HAP-1 (cell line): ENCODE data around the gene STX18.

ENCODE experiments used
- DNase-seq, 2 experiments: peaks; one replicate each; pipeline ENCODE4 v3.0.0-alpha.2; 2016 to 2020; ENCODE audit warnings: low spot score in 2 of 2
- H3K27me3 ChIP-seq: fragments of 250-450 bp; sonication (Bioruptor Pico); 2 replicates; pipeline ENCODE4 v1.5.1; 2020; ENCODE audit warnings: low read depth, mild to moderate bottlenecking, moderate library complexity
- H3K36me3 ChIP-seq: fragments of 250-450 bp; sonication (Bioruptor Pico); replicated peaks from 2 replicates; pipeline ENCODE4 v1.5.1; 2020; ENCODE audit warnings: mild to moderate bottlenecking
- H3K4me1 ChIP-seq: fragments of 250-450 bp; sonication (Bioruptor Pico); 2 replicates; pipeline ENCODE4 v1.5.1; 2020; ENCODE audit warnings: mild to moderate bottlenecking
- H3K4me3 ChIP-seq: fragments of 250-450 bp; sonication (Bioruptor Pico); 2 replicates; pipeline ENCODE4 v1.5.1; 2020; ENCODE audit warnings: mild to moderate bottlenecking, moderate library complexity
- H3K9me3 ChIP-seq: fragments of 250-450 bp; sonication (Bioruptor Pico); 2 replicates; pipeline ENCODE4 v1.5.1; 2020; ENCODE audit warnings: mild to moderate bottlenecking, moderate library complexity
- in situ Hi-C: fragments of 300-500 bp; cut with MboI; formaldehyde crosslinking; loops from 3 replicates; pipeline ENCODE4 v1.14.3; 2020; ENCODE audit warnings: low sequenced_read_pairs, inconsistent platforms, mixed read lengths

The STX18 gene

DNA sequence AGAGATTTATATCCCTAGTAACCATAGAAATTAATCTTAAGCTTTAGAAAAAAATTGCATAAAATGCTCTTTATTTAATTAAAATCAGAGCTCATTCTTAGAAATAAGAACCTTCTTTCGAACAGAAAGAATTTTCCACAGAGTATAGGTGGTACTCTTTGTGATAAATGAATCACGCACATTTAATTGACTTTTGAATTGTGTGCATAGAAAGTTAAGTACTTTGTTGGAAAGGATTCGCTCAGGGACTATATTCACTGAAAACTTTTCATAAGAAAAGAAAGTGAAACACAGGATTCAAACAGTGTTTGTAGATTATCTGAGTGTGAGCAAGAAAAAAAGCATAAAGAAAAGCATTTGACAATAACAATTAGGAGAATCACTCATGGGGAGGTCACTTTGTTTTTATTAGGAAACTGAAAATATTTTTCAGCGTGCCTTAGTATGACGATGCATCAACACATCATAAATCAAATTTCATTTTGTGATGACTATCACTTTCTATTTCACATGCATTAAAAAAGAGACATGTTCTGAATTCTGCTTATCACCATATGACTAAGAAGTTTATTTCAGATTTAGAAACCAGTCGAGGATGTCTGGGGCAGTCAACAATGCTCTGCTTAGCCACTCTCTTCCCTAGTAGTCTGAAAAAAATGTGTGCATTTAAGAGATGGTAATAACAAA lies 49.5 kb downstream of the STX18 start:
- no peak overlapping the region for H3K4me3 ChIP-seq
- in situ Hi-C loops = loop anchor here (25.0 kb wide), 2 partner anchors 370 to 495 kb away; partner anchors contain the start of gene MSX1
- no peaks in the 10 kb centered on the region for H3K27me3 ChIP-seq
- no peaks in the 10 kb centered on the region for H3K36me3 ChIP-seq
- peak in 1 of 2 experiments; percentile 99 for DNase-seq
- no peaks in the 10 kb centered on the region for H3K9me3 ChIP-seq
- H3K4me1 ChIP-seq = peaks cover 57% of the 10 kb centered on the region

- DNase-seq = no peak
- no peaks in the 10 kb centered on the region for H3K36me3 ChIP-seq
- H3K27me3 ChIP-seq = no peaks in the 10 kb centered on the region
- peaks cover 64% of the 10 kb centered on the region for H3K4me1 ChIP-seq
- in situ Hi-C loops = loop anchor here (25.0 kb wide), 2 partner anchors 371 to 496 kb away; partner anchors contain the start of gene MSX1
- H3K9me3 ChIP-seq = no peaks in the 10 kb centered on the region
- H3K4me3 ChIP-seq = no peak overlapping the region; the same call in 1 of the 2 replicates
Observed at GRCh38 chr4:4491396-4491893, 50.4 kb downstream of the STX18 start.

DNA sequence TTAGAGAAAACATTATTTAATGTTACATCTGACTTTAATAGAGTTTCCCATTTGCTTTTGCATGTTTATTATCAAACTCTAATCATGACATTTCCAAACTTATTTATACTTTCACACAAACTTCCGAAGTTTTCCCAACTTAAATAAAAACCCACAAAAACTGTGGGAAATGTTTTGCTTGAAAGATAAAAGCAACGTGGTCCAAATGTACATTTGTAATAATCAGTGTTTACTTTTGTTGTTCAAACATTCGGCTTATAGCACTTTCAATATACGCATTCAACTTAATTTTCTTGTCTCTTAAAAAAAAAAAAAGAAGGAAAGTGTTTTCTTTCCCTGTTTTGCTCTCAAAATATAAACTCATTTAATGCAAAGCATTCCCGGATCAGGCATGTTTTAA lies 51.0 kb downstream of the STX18 start:
- Histone ChIP-seq H3K36me3 (no peaks in the 10 kb centered on the region), H3K4me3 (no peak overlapping the region), H3K27me3 (no peaks in the 10 kb centered on the region), H3K4me1 (peaks cover 70% of the 10 kb centered on the region), H3K9me3 (no peaks in the 10 kb centered on the region)
- in situ Hi-C loops = loop anchor here (25.0 kb wide), 2 partner anchors 371 to 496 kb away; partner anchors contain the start of gene MSX1
- DNase-seq = no peak

GRCh38 chr4:4490041-4490440 lies 51.8 kb downstream of the STX18 start:
- H3K27me3 ChIP-seq = no peaks in the 10 kb centered on the region
- H3K4me3 ChIP-seq = no peak overlapping the region

DNA sequence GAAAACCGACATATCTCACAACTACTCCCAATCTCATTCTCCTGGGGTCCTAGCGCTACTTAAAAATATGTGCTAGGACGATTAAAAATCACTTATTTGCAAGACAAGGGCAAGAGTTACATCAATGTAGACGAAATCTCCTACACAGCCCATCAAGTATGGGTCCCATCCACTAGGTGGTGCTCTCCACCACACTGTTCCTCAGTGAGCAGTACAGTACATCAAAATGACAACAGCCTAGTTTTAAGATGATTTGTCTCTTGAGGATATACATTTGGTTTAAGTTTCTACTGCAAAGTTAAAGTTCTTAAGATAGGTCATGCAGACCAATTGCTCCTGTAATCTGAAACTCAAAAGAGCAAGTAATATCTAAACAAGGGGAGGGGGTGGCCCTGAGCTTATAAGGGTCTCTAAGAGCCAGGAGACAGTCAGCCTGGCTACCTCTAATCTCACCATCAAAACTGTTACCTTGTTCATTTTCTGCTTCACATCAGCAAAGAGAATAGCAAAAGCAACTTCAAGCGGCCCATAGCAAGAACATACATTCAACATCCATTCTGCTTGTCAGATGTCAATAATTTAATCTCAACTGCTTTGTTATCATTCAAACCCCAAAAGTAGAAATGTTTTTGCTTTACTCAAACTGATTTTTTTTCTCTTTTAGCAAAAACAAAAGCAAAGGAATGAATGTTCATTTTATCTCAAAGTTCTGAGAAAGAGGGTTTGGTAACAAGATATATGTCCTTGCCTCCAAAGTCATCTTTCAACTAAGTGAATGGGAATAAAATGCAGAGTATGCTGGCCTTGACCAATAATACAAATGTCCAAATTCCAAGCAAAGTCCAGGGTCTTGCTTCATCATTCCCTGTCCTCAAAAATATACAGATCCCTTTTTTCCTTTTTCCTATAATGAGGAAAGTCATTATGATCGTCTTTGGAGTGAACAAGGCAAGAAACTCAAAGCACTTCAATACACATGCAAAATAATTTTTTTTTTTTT lies 53.1 kb downstream of the STX18 start:
- H3K4me1 ChIP-seq = peaks cover 83% of the 10 kb centered on the region
- DNase-seq = peak; percentile 85 to 88
- in situ Hi-C loops = loop anchor here (25.0 kb wide), 2 partner anchors 374 to 499 kb away; partner anchors contain the start of gene MSX1
- no peaks in the 10 kb centered on the region for H3K9me3 ChIP-seq
- no peaks in the 10 kb centered on the region for H3K27me3 ChIP-seq
- no peaks in the 10 kb centered on the region for H3K36me3 ChIP-seq
- no peak overlapping the region for H3K4me3 ChIP-seq

More at GRCh38 chr4:4490041-4490440, 51.8 kb downstream of the STX18 start:
- Histone ChIP-seq H3K9me3 (no peaks in the 10 kb centered on the region), H3K36me3 (no peaks in the 10 kb centered on the region), H3K4me1 (peaks cover 77% of the 10 kb centered on the region)
- in situ Hi-C loops = loop anchor here (25.0 kb wide), 2 partner anchors 372 to 497 kb away; partner anchors contain the start of gene MSX1
- no peak for DNase-seq

DNA sequence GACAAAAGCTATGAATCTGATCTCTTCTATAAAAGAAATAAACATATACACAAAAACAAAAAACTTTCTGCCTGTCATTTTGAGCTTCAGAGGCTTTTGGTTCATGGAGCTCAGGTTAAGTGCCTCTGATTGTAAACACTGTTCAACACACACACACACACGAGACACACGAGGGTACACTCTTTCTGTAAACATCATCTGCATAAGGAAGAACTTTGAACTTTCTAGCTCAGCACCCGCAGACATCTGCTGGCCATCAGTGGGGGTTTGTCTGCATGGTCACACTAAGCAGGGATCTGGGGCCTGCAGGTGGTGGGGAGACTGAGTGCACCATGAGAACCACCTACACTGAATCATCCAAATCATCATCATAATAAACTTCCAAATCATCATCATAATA lies 54.9 kb downstream of the STX18 start:
- Histone ChIP-seq H3K4me3 (no peak overlapping the region), H3K9me3 (no peaks in the 10 kb centered on the region), H3K27me3 (no peaks in the 10 kb centered on the region), H3K4me1 (peaks cover 82% of the 10 kb centered on the region), H3K36me3 (no peaks in the 10 kb centered on the region)
- peak in 1 of 2 experiments; percentile 26 for DNase-seq
- in situ Hi-C loops = loop anchor here (25.0 kb wide), 2 partner anchors 375 to 500 kb away; partner anchors contain the start of gene MSX1

DNA sequence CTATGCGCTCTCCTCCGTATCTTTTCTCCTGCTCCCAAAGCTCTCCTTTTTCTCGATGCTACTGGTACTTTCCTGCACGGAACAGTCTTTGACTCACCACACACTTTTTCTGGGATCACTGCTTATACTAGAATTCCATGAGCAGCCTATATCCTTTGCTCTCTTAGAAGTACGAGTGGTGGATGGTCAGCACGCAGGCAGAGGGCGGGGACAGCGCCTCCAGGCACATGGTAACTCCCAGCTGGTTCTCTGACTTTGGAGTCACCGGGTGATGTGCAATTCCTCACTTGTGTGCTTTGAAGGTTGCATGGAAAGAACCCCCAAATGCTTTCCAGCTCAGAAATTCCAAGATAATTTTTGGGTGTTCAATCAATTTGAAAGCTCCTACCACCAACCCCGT lies 56.0 kb downstream of the STX18 start:
- Histone ChIP-seq H3K4me3 (no peak overlapping the region), H3K9me3 (no peaks in the 10 kb centered on the region), H3K36me3 (no peaks in the 10 kb centered on the region), H3K27me3 (no peaks in the 10 kb centered on the region), H3K4me1 (peaks cover 83% of the 10 kb centered on the region)
- DNase-seq = peak in 1 of 2 experiments; percentile 61
- in situ Hi-C loops = loop anchor here (25.0 kb wide), 2 partner anchors 376 to 501 kb away; partner anchors contain the start of gene MSX1

DNA sequence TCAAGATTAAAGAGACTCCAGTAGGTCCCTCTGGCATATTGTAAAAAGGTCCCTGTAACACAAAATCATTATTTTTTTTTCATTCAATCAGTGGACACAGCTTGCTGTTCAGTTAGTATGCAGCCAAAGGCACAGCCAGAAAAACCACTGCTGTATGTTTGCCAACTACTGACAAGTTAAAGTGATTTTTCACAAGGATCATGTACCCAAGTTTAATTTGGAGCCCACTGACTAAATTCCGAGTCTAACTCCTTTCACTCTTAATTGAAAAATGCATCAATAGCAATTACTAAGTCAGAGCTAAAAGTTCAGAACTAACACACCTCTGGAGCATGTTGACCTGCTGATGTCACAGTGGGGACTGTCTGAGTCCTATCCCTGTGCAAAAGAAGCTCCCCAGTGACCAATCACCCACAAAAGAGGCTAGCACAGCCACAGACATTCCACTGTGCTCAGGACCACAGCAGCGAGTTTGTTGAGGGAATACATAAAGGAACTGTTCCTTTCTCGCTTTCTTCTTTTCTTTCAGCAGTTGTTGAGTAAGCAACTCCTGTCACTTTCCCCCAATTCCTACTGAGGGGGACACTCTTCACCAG lies 60.4 kb downstream of the STX18 start:
- no peaks in the 10 kb centered on the region for H3K9me3 ChIP-seq
- no peaks in the 10 kb centered on the region for H3K27me3 ChIP-seq
- in situ Hi-C loops = loop anchor here (25.0 kb wide), 2 partner anchors 381 to 506 kb away; partner anchors contain the start of gene MSX1
- H3K4me3 ChIP-seq = no peak overlapping the region
- peaks cover 56% of the 10 kb centered on the region for H3K4me1 ChIP-seq
- H3K36me3 ChIP-seq = no peaks in the 10 kb centered on the region
- DNase-seq = peak in 1 of 2 experiments; percentile 35

DNA sequence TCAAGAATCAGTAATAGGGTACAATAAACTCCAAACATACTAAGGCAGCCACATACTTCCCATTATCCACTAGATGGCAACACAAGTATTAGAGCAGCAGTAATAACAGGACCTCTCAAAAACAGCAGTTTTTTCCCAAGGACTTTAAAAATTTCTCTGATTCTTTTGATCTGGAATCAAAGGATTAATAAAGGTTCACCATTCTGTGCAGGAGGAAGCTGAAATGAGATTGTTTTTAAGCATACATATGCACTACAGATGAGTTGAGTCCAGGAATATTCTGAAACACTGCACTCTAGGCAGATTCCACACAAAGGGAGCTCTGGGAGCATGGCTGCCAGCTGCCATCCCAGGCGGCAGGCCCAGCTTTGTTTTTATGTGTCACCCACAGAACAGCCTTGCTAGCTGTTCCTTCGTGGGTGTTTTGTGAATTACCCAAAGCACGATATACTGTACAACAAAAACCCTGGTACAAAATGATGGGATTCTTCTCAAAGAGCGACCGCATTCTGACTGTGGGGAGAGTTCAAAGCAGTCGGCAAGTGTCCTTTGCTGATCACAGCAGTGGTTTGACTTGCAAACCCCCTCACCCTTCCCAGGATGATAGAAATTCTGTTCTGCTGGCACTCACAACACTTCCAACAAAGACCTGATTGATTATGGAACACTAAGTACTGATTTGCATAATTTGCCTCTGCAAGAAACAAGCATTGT lies 61.0 kb downstream of the STX18 start:
- Histone ChIP-seq H3K4me3 (no peak overlapping the region), H3K9me3 (no peaks in the 10 kb centered on the region), H3K4me1 (peaks cover 50% of the 10 kb centered on the region), H3K27me3 (no peaks in the 10 kb centered on the region), H3K36me3 (no peaks in the 10 kb centered on the region)
- DNase-seq = peak; percentile 68 to 94
- in situ Hi-C loops = loop anchor here (25.0 kb wide), 2 partner anchors 381 to 506 kb away; partner anchors contain the start of gene MSX1

DNA sequence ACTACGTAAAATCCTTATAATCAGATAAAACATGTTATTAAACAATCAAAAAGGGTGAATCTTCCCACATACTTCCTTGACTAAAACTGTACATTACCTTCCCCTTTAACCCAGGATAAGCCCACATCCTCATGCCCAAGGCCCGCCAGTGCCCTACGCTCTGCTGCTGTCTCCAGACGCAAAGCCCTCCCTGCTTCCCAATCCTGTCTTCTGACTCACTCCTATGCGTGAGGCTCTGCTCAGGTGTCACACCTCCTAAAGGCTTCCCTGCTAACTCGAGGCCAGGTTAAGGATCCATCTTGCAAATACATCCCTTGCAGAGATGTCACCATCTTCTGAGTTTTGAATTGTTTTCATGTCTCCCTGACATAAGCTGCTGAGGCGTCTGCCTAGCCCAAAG lies 61.6 kb downstream of the STX18 start:
- no peaks in the 10 kb centered on the region for H3K36me3 ChIP-seq
- DNase-seq = no peak
- in situ Hi-C loops = loop anchor here (25.0 kb wide), 2 partner anchors 382 to 507 kb away; partner anchors contain the start of gene MSX1
- H3K27me3 ChIP-seq = no peaks in the 10 kb centered on the region
- H3K9me3 ChIP-seq = no peaks in the 10 kb centered on the region
- H3K4me3 ChIP-seq = no peak overlapping the region
- peaks cover 44% of the 10 kb centered on the region for H3K4me1 ChIP-seq

- H3K27me3 ChIP-seq = no peaks in the 10 kb centered on the region
- peaks cover 35% of the 10 kb centered on the region for H3K4me1 ChIP-seq
- no peak overlapping the region for H3K4me3 ChIP-seq
- in situ Hi-C loops = loop anchor here (25.0 kb wide), 2 partner anchors 383 to 508 kb away; partner anchors contain the start of gene MSX1
- DNase-seq = no peak
- no peaks in the 10 kb centered on the region for H3K9me3 ChIP-seq
- no peaks in the 10 kb centered on the region for H3K36me3 ChIP-seq
Observed at GRCh38 chr4:4479366-4479765, 62.5 kb downstream of the STX18 start.

- peaks cover 30% of the 10 kb centered on the region for H3K4me1 ChIP-seq
- H3K9me3 ChIP-seq = no peaks in the 10 kb centered on the region
- no peaks in the 10 kb centered on the region for H3K27me3 ChIP-seq
- in situ Hi-C loops = loop anchor here (25.0 kb wide), 2 partner anchors 385 to 510 kb away; partner anchors contain the start of gene MSX1
- DNase-seq = no peak
- H3K36me3 ChIP-seq = no peaks in the 10 kb centered on the region
- no peak overlapping the region for H3K4me3 ChIP-seq
Observed at GRCh38 chr4:4477796-4478195, 64.1 kb downstream of the STX18 start.
